SU-DHL-6 (cell line): ENCODE data around the gene GIMAP8.

Experiments
- EZH2phosphoT487 ChIP-seq: fragments of 200-600 bp; sonication (generic), shearing (Covaris generic); conservative IDR thresholded peaks from 2 replicates; pipeline ENCODE4 v1.6.1; 2018; ENCODE audit warnings: mild to moderate bottlenecking, antibody characterized with exemption, low read length, moderate library complexity, mixed read lengths
- TF ChIP-seq, protein P1 (sequence below): fragments of 200-600 bp; sonication (generic); IDR thresholded peaks from one replicate; pipeline ENCODE4 v1.5.1; 2017; ENCODE audit warnings: antibody characterized with exemption, mild to moderate bottlenecking, low read length, moderate library complexity; ENCODE audit not compliant: insufficient read depth, poor library complexity, severe bottlenecking

DNA sequence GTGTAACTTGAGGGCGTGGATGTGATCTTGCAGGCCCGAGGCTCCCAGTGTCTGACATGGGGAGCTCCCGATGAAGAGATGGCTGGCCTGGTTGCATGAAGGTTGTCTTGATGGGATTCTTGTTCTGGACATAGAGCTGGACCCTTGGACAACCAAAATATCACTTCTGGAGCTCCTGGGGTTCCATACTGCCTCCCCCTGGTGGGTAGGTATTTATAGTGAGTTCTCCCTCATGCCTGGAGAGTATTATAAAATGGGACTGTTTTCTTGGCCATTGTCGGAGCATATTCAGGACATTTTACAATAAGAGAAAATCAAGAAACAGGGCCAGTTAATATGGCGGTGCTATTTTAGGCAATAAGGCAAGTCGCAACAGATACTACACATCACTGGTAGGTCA, 32.6 kb upstream of the GIMAP8 start:
- TF ChIP-seq, protein P1, sequence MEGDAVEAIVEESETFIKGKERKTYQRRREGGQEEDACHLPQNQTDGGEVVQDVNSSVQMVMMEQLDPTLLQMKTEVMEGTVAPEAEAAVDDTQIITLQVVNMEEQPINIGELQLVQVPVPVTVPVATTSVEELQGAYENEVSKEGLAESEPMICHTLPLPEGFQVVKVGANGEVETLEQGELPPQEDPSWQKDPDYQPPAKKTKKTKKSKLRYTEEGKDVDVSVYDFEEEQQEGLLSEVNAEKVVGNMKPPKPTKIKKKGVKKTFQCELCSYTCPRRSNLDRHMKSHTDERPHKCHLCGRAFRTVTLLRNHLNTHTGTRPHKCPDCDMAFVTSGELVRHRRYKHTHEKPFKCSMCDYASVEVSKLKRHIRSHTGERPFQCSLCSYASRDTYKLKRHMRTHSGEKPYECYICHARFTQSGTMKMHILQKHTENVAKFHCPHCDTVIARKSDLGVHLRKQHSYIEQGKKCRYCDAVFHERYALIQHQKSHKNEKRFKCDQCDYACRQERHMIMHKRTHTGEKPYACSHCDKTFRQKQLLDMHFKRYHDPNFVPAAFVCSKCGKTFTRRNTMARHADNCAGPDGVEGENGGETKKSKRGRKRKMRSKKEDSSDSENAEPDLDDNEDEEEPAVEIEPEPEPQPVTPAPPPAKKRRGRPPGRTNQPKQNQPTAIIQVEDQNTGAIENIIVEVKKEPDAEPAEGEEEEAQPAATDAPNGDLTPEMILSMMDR, result no peak
- no peak for TF ChIP-seq EZH2phosphoT487
